ENCODE data around the gene RNASE1. TPM values are rescaled to one million over a fixed set of nuclear protein-coding genes. Genes with fewer than 3 reads are reported as not detected.
A peak's percentile ranks its signal among the peaks of the same experiment; 100 is the strongest.
"Not testable (repeated sequence)": the region's sequence is repeated elsewhere in the genome, so short reads cannot be mapped to it uniquely, and the experiment has no call there.

RNASE1 gene
- total RNA-seq, 1 experiment from 2014 or later: 6.2 TPM

GRCh38 chr14:20834899-20835298 is 32.3 kb upstream of the RNASE1 start (continued):
- no peak for TF ChIP-seq ATF6 (CRISPR knock-in tag; IDR thresholded peaks at IDR 0.05)
- no peak for TF ChIP-seq CTCF (IDR thresholded peaks at IDR 0.05)
- TF ChIP-seq IRF2 (CRISPR knock-in tag; IDR thresholded peaks at IDR 0.05; ENCODE audit: borderline replicate concordance, low read depth): no peak
- no peak for TF ChIP-seq MAX (CRISPR knock-in tag; IDR thresholded peaks at IDR 0.05)
- no peak for TF ChIP-seq ATF3 (CRISPR knock-in tag; conservative IDR thresholded peaks at IDR 0.05)
- TF ChIP-seq JAZF1 (CRISPR knock-in tag; IDR thresholded peaks at IDR 0.05): no peak

GRCh38 chr14:20830831-20831230 is 28.2 kb upstream of the RNASE1 start:
- Mint-ChIP-seq H3K4me1 (peaks cover 27% of the 10 kb centered on the region), H3K27me3 (ENCODE audit: low read depth) (no peaks in the 10 kb centered on the region; the same call in 1 of the 2 replicates), H3K9me3 (peaks cover 9% of the 10 kb centered on the region), H3K36me3 (peaks cover 9% of the 10 kb centered on the region), H3K4me3 (no peak overlapping the region), H3K27ac (no peak overlapping the region)
- TF ChIP-seq ZNF416 (CRISPR knock-in tag; IDR thresholded peaks at IDR 0.05) (no peak), FOXP1 (CRISPR knock-in tag; IDR thresholded peaks at IDR 0.05; ENCODE audit: borderline replicate concordance) (no peak)
- ATAC-seq (no peak), DNase-seq (ENCODE audit: low spot score) (no peak)
- ChIA-PET CTCF (interaction anchor here (0.6 kb wide), 1 partner anchor 177 kb away, joined by 3 read pairs; no protein-coding TSS in a partner anchor), POLR2A (no interaction called here)

GRCh38 chr14:20828024-20828694 is 25.5 kb upstream of the RNASE1 start:
- CTCF ChIA-PET; POLR2A ChIA-PET; H3K27me3 Mint-ChIP-seq (ENCODE audit: low read depth): not testable (repeated sequence)
- peaks cover 47% of the 10 kb centered on the region for H3K4me1 Mint-ChIP-seq
- peak; percentile 94 for ATAC-seq
- peak overlapping the region; percentile 79 for H3K4me3 Mint-ChIP-seq
- peak; percentile 30 for TF ChIP-seq CTCF (IDR thresholded peaks at IDR 0.05)
- peaks cover 10% of the 10 kb centered on the region for H3K9me3 Mint-ChIP-seq
- peak overlapping the region; percentile 67 for H3K27ac Mint-ChIP-seq
- peak; percentile 81 for DNase-seq (ENCODE audit: low spot score)
- H3K36me3 Mint-ChIP-seq: peaks cover 30% of the 10 kb centered on the region

- Mint-ChIP-seq H3K9me3 (peaks cover 16% of the 10 kb centered on the region), H3K27ac (peak overlapping the region; percentile 67), H3K4me1 (peaks cover 53% of the 10 kb centered on the region), H3K4me3 (peak overlapping the region; percentile 79), H3K27me3 (ENCODE audit: low read depth) (no peaks in the 10 kb centered on the region; the same call in 1 of the 2 replicates), H3K36me3 (peaks cover 36% of the 10 kb centered on the region)
- CTCF ChIA-PET: interaction anchor here (0.7 to 1.3 kb wide), 2 partner anchors 9 to 170 kb away, joined by 3 to 4 read pairs; no protein-coding TSS in a partner anchor
- DNase-seq (ENCODE audit: low spot score) (no peak), ATAC-seq (peak; percentile 24; the same call in 1 of the 2 replicates)
- POLR2A ChIA-PET: no interaction called here
- TF ChIP-seq CREB1 (CRISPR knock-in tag; IDR thresholded peaks at IDR 0.05): no peak
- TF ChIP-seq TEAD1 (CRISPR knock-in tag; IDR thresholded peaks at IDR 0.05): no peak
- TF ChIP-seq OVOL2 (CRISPR knock-in tag; IDR thresholded peaks at IDR 0.05; ENCODE audit: borderline replicate concordance): no peak
- TF ChIP-seq CDX4 (CRISPR knock-in tag; IDR thresholded peaks at IDR 0.05; ENCODE audit: borderline replicate concordance): no peak
- TF ChIP-seq ZNF121 (CRISPR knock-in tag; IDR thresholded peaks at IDR 0.05): no peak
- TF ChIP-seq PRDM15 (CRISPR knock-in tag; IDR thresholded peaks at IDR 0.05): no peak
- no peak for TF ChIP-seq CBFB (CRISPR knock-in tag; IDR thresholded peaks at IDR 0.05; ENCODE audit: low read depth)
- no peak for TF ChIP-seq PRRX2 (CRISPR knock-in tag; IDR thresholded peaks at IDR 0.05)
- TF ChIP-seq E2F4 (CRISPR knock-in tag; IDR thresholded peaks at IDR 0.05; ENCODE audit: borderline replicate concordance, low read depth): no peak
Observed at GRCh38 chr14:20827326-20827725, 24.7 kb upstream of the RNASE1 start.

Measured in WTC11 (cell line).